Fibroblast of pulmonary artery (primary cell): ENCODE data around the gene TCHHL1.

Experiments used
- DNase-seq: peaks from one replicate; pipeline ENCODE4 v3.0.0-alpha.2; 2010; ENCODE audit warnings: low read depth
- H3K4me3 ChIP-seq: replicated peaks from 2 replicates; pipeline ENCODE4 v1.5.1; 2011; ENCODE audit warnings: low read depth, mild to moderate bottlenecking, control low read depth, low read length, moderate library complexity
- TF ChIP-seq, protein P1 (sequence below): IDR thresholded peaks from 2 replicates; pipeline ENCODE4 v1.5.1; 2011; ENCODE audit warnings: mild to moderate bottlenecking, control low read depth, low read length, inconsistent platforms; ENCODE audit errors: missing control alignments

Gene TCHHL1

DNA sequence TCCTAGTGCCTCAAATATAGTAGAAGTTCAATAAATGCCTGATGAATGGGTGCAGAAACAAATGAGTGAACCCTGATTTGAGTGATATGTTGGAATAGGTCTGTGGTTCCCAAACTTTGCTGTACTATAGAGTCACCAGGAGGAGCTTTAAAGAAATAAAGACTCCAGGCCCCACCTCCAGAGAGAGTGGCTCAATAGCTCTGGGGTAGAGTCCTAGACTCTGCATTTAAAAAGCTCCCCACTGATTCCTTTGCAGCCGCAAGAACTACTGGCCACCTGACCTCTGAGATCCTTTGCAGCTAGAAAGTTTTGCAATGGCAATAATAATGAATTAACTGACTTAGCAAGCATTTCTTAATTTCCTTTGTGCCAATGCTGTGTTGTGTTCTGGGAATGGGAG is 20.9 kb downstream of the TCHHL1 start:
- DNase-seq: no peak
- TF ChIP-seq, protein P1, sequence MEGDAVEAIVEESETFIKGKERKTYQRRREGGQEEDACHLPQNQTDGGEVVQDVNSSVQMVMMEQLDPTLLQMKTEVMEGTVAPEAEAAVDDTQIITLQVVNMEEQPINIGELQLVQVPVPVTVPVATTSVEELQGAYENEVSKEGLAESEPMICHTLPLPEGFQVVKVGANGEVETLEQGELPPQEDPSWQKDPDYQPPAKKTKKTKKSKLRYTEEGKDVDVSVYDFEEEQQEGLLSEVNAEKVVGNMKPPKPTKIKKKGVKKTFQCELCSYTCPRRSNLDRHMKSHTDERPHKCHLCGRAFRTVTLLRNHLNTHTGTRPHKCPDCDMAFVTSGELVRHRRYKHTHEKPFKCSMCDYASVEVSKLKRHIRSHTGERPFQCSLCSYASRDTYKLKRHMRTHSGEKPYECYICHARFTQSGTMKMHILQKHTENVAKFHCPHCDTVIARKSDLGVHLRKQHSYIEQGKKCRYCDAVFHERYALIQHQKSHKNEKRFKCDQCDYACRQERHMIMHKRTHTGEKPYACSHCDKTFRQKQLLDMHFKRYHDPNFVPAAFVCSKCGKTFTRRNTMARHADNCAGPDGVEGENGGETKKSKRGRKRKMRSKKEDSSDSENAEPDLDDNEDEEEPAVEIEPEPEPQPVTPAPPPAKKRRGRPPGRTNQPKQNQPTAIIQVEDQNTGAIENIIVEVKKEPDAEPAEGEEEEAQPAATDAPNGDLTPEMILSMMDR: no peak

DNA sequence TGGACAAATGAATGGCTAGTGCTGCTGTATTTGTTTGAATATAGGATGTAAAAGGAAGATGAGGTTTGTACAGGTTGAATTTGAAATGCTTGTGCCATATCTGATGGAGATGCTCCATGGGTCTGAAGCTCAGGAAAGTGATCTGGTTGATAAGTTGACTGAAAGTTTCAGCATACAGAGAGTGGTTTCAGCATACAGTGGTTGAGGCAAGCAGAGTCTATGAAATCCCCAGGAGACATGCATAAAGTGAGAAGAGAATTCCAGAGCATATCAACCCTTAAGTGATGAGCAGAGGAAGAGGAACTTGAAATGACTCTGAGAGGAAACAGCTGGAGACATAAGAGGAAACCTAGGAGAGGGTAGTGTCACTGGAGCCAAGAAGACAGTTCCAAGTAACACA is 21.7 kb downstream of the TCHHL1 start:
- no peak for DNase-seq
- TF ChIP-seq, protein P1: no peak
- H3K4me3 ChIP-seq: no peak overlapping the region

More for the DNA sequence above, 20.9 kb downstream of the TCHHL1 start:
- H3K4me3 ChIP-seq: no peak overlapping the region

DNA sequence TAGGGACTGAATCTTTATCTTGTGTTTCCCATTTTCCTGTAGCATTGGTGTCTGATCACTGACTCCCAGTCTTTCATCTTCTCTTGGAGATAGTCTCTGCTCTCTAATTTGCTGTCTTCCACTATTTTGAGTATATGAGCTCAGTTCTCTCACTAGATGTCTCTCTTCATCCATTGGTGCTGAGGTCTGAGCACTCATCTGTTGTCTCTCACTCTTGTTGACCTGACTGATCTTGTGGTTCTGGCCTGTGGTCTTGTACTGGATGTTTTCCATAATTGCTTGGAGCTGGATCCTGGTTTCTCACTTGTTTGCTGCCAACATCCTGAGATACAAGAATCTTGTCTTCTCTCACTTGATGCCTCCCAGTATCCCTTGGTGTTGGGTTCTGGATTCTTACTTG is 26.9 kb downstream of the TCHHL1 start:
- DNase-seq: no peak
- TF ChIP-seq, protein P1: no peak
- no peak overlapping the region for H3K4me3 ChIP-seq

DNA sequence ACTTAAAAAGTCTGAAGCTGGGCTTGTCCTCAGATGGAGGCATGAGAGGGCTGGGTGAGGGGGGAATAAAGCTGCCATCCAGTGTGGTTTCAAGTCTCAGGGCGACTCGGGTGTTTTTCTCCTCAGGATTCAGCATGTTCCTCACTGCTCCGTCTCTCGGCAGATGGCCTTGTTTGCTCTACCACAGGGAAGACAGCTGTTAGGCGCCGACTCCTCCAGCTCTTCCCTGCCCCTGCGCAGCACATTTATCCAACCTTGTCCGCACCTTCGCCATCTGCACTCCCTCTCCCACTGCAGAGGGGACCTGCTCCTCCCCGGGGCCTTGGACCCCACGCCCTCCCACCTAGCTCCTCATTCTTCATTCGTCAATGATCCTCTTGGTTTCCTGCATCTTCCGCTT is 35.5 kb downstream of the TCHHL1 start:
- no peak for DNase-seq
- TF ChIP-seq, protein P1: no peak
- no peak overlapping the region for H3K4me3 ChIP-seq

DNA sequence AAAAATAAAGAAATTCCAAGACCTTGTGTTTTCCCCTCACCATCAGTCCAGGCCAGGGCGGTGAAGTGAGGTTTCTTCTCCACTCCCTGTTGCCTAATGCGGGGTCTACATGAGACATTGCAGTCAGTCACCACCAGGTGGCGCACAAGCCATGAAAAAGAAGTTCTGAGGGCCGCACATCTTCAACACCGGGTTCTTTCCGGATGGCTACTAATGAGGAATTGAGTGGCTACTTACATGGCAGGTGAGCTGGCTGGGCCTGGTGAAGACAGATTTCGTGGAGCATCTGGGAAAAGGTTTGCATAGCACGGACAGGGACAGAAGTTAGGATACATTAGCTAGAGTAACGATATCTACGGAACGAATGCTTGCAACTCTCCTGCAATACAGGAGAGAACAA is 36.3 kb downstream of the TCHHL1 start:
- no peak overlapping the region for H3K4me3 ChIP-seq
- TF ChIP-seq, protein P1: peak; percentile 87
- DNase-seq: peak; percentile 85

DNA sequence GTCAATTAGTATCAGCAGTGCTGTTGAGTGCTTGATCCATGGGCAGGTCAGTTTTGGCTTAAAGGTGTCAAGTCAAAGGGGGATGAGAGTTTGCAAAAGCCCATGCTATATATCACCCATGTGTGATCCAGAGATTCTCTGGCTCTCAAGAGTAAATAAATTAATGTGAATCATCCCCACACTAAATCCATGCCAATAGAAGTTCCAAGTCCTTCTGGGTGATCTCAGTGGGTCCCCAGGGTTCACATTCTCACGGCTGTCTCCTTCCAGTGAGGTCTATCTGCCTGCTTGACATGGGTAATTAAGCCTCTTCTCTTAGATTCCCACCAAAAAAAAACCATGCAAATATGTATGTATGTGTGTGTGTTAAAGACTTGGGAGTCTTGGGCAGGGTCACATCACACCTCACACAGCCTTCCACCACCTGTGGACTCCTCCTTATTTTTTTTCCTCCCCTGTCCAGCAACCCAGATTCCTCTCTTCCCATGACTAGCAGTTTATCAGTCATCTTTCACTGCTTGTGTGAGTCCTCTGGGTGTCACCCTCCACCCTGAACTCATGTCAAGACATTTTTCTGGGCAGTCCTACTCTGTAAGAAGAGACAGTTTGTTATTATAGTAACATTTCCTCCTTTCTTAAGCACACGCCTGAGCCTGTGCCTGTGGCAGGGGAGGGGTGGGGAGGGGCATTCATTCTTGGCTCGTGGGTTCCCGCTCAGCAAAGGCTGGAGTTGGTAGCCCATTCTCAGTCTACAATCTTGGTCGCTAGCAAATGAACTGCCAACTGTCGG is 37.8 kb downstream of the TCHHL1 start:
- TF ChIP-seq, protein P1: no peak
- no peak overlapping the region for H3K4me3 ChIP-seq
- no peak for DNase-seq
